Loucy (cell line): ENCODE data around the gene FAM168A.

Experiments
- H2AFZ ChIP-seq: fragments of 200-600 bp; sonication (generic); 2 replicates; pipeline ENCODE4 v1.6.0; 2016; ENCODE audit warnings: antibody characterized with exemption, mild to moderate bottlenecking, low read length, moderate library complexity
- H3F3A ChIP-seq: fragments of 200-600 bp; 2 replicates; pipeline ENCODE4 v1.6.0; 2016; ENCODE audit warnings: antibody characterized with exemption, low read depth, mild to moderate bottlenecking
- H3K27me3 ChIP-seq: fragments of 200-600 bp; sonication (generic); 2 replicates; pipeline ENCODE4 v1.6.1; 2014; ENCODE audit warnings: low read length, mild to moderate bottlenecking; ENCODE audit not compliant: insufficient read depth, poor library complexity, severe bottlenecking
- H3K36me3 ChIP-seq: fragments of 200-600 bp; sonication (generic); 2 replicates; pipeline ENCODE4 v1.6.1; 2016; ENCODE audit warnings: low read length; ENCODE audit not compliant: insufficient read depth
- H3K4me1 ChIP-seq: fragments of 200-600 bp; sonication (generic); 2 replicates; pipeline ENCODE4 v1.5.1; 2014; ENCODE audit warnings: low read length, mild to moderate bottlenecking; ENCODE audit not compliant: insufficient read depth, poor library complexity, severe bottlenecking
- H3K4me2 ChIP-seq: fragments of 200-600 bp; sonication (generic); 2 replicates; pipeline ENCODE4 v1.6.0; 2014; ENCODE audit warnings: antibody characterized with exemption, low read length, low read depth, mild to moderate bottlenecking; ENCODE audit not compliant: poor library complexity, severe bottlenecking
- H3K4me3 ChIP-seq: fragments of 200-600 bp; sonication (generic); 2 replicates; pipeline ENCODE4 v1.5.1; 2014; ENCODE audit warnings: low read length, mild to moderate bottlenecking, mixed read lengths; ENCODE audit not compliant: poor library complexity, severe bottlenecking
- H3K79me2 ChIP-seq: fragments of 200-600 bp; sonication (generic); 2 replicates; pipeline ENCODE4 v1.6.1; 2014; ENCODE audit warnings: low read length; ENCODE audit not compliant: insufficient read depth
- H3K9ac ChIP-seq: fragments of 200-600 bp; sonication (generic); 2 replicates; pipeline ENCODE4 v1.6.0; 2014; ENCODE audit warnings: mild to moderate bottlenecking, low read depth, low read length, moderate library complexity; ENCODE audit not compliant: poor library complexity, severe bottlenecking
- H3K9me2 ChIP-seq: fragments of 200-600 bp; sonication (generic); replicated peaks from 2 replicates; pipeline ENCODE4 v1.6.1; 2016; ENCODE audit warnings: low read depth, low read length, mixed read lengths
- H3K9me3 ChIP-seq: fragments of 200-600 bp; sonication (generic); 2 replicates; pipeline ENCODE4 v1.6.1; 2014; ENCODE audit warnings: mild to moderate bottlenecking, antibody characterized with exemption, low read length, low read depth; ENCODE audit not compliant: insufficient read depth
- H4K20me1 ChIP-seq: fragments of 200-600 bp; sonication (generic); 2 replicates; pipeline ENCODE4 v1.6.0; 2014; ENCODE audit warnings: antibody characterized with exemption, low read length, mild to moderate bottlenecking; ENCODE audit not compliant: insufficient read depth, poor library complexity, severe bottlenecking
- EZH2phosphoT487 ChIP-seq: fragments of 200-600 bp; IDR thresholded peaks from 2 replicates; pipeline ENCODE4 v1.6.1; 2018; ENCODE audit warnings: antibody characterized with exemption, mild to moderate bottlenecking, moderate library complexity, borderline replicate concordance
- TF ChIP-seq, protein P1 (sequence below): fragments of 200-600 bp; sonication (generic); conservative IDR thresholded peaks from 2 replicates; pipeline ENCODE4 v1.5.1; 2014; ENCODE audit warnings: mild to moderate bottlenecking, antibody characterized with exemption, low read length

The FAM168A gene

DNA sequence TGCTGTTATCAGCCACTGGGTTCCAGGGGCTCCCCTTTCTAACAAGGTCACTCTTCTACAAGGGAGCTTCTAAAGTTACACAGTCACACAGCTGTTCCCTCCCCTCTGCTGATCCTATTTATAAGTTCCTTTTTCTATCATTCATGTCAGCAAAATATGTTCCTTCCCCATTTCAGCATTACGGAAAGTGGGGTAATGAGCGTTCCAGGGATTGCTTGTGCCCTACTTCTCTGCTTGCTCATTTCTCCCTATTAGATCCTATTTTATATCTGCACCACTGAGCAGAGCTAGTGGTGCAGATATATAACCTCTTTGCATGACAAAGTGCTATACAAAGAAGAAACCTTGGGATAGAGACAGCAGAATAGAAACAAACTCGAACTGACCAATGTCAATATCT, 25.8 kb upstream of the FAM168A start:
- H3K9me2 ChIP-seq, result no peaks in the 10 kb centered on the region
- H2AFZ ChIP-seq, result no peak overlapping the region
- H3K36me3 ChIP-seq, result no peaks in the 10 kb centered on the region
- H3K4me3 ChIP-seq, result no peak overlapping the region
- no peaks in the 10 kb centered on the region for H3K27me3 ChIP-seq
- H3K9me3 ChIP-seq, result no peaks in the 10 kb centered on the region
- H3K4me2 ChIP-seq, result no peak overlapping the region
- H3K79me2 ChIP-seq, result no peaks in the 10 kb centered on the region
- no peaks in the 10 kb centered on the region for H4K20me1 ChIP-seq
- no peak for TF ChIP-seq EZH2phosphoT487
- TF ChIP-seq, protein P1, sequence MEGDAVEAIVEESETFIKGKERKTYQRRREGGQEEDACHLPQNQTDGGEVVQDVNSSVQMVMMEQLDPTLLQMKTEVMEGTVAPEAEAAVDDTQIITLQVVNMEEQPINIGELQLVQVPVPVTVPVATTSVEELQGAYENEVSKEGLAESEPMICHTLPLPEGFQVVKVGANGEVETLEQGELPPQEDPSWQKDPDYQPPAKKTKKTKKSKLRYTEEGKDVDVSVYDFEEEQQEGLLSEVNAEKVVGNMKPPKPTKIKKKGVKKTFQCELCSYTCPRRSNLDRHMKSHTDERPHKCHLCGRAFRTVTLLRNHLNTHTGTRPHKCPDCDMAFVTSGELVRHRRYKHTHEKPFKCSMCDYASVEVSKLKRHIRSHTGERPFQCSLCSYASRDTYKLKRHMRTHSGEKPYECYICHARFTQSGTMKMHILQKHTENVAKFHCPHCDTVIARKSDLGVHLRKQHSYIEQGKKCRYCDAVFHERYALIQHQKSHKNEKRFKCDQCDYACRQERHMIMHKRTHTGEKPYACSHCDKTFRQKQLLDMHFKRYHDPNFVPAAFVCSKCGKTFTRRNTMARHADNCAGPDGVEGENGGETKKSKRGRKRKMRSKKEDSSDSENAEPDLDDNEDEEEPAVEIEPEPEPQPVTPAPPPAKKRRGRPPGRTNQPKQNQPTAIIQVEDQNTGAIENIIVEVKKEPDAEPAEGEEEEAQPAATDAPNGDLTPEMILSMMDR, result no peak
- no peak overlapping the region for H3K9ac ChIP-seq
- no peaks in the 10 kb centered on the region for H3K4me1 ChIP-seq
- H3F3A ChIP-seq, result no peaks in the 10 kb centered on the region

DNA sequence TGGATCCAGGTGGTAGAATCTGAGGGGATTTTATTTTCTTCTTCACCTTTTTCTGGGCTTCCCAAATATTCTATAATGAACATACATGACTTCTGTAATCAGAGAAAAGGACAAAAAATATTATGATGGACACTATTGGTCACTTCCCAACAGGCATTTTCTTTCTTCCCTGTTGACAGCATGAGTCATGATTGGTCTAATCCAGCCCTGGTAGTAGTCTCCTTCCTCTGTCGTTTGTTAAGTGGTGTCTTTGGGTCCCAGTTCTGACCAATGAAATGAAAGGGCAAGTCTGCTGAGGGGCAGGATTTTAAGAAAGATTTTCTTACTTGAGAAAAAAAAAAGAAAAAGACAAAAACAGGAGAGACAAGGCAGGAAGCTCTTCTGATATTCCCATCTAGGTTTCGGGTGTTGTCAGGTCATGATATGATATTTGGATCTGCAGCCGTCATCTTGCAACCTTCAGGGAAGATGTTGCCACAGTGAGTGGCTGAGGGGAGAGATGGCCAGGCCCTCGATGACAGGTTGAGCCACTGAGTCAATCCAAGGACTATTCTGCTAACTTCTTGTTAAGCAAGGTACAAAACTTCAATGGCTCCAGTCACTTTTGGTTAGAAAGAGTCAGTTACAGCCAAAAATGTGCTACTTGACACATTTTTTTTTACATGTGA, 25.1 kb upstream of the FAM168A start:
- no peaks in the 10 kb centered on the region for H4K20me1 ChIP-seq
- H3K4me1 ChIP-seq, result no peaks in the 10 kb centered on the region
- H3K9ac ChIP-seq, result no peak overlapping the region
- no peaks in the 10 kb centered on the region for H3K27me3 ChIP-seq
- no peak overlapping the region for H2AFZ ChIP-seq
- H3K79me2 ChIP-seq, result no peaks in the 10 kb centered on the region
- no peak overlapping the region for H3K4me3 ChIP-seq
- TF ChIP-seq, protein P1, result no peak
- TF ChIP-seq EZH2phosphoT487, result no peak
- H3F3A ChIP-seq, result no peaks in the 10 kb centered on the region
- no peaks in the 10 kb centered on the region for H3K9me2 ChIP-seq
- H3K9me3 ChIP-seq, result no peaks in the 10 kb centered on the region
- H3K4me2 ChIP-seq, result no peak overlapping the region
- H3K36me3 ChIP-seq, result no peaks in the 10 kb centered on the region

DNA sequence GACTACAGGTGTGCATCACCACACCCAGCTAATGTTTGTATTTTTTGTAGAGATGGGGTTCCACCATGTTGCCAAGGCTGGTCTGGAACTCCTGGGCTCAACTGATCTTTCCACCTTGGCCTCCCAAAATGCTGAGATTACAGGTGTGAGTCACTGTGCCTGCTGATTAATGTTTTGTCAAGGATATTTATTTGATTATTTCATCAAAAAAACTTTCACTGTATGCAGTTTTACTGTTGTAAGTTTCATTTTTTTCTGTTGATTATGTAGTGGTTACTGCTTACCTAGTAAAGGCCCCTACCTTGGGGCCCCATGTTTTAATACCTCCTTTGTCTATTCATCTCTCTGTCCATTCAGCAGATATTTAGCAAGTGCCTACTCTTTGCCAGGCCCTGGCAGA, 16.7 kb upstream of the FAM168A start:
- Histone ChIP-seq H3K9me3 (no peaks in the 10 kb centered on the region), H3K4me2 (no peak overlapping the region), H3K9ac (no peak overlapping the region), H2AFZ (no peak overlapping the region), H3K36me3 (no peaks in the 10 kb centered on the region), H4K20me1 (no peaks in the 10 kb centered on the region), H3K4me3 (no peak overlapping the region), H3K27me3 (no peaks in the 10 kb centered on the region), H3K79me2 (no peaks in the 10 kb centered on the region), H3K4me1 (no peaks in the 10 kb centered on the region), H3K9me2 (no peaks in the 10 kb centered on the region), H3F3A (no peaks in the 10 kb centered on the region)
- TF ChIP-seq, protein P1, result no peak
- no peak for TF ChIP-seq EZH2phosphoT487
